K562 treated with DMSO at 1 percent for 12 hours (cell line): ENCODE measurements around the gene POU5F2. TPM values are rescaled to one million over a fixed set of nuclear protein-coding genes. Genes with fewer than 3 reads are reported as not detected.

Experiments
- total RNA-seq: library from RNA; unstranded; fragments of 300-600 nt; gene quantifications from 2 replicates; pipeline ENCODE4 v1.2.3, GENCODE V29; 2022; ENCODE audit not compliant: insufficient read depth

POU5F2 gene, protein sequence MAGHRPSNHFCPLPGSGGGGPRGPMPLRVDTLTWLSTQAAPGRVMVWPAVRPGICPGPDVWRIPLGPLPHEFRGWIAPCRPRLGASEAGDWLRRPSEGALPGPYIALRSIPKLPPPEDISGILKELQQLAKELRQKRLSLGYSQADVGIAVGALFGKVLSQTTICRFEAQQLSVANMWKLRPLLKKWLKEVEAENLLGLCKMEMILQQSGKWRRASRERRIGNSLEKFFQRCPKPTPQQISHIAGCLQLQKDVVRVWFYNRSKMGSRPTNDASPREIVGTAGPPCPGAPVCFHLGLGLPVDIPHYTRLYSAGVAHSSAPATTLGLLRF
- not detected in 2 replicates for total RNA-seq

DNA sequence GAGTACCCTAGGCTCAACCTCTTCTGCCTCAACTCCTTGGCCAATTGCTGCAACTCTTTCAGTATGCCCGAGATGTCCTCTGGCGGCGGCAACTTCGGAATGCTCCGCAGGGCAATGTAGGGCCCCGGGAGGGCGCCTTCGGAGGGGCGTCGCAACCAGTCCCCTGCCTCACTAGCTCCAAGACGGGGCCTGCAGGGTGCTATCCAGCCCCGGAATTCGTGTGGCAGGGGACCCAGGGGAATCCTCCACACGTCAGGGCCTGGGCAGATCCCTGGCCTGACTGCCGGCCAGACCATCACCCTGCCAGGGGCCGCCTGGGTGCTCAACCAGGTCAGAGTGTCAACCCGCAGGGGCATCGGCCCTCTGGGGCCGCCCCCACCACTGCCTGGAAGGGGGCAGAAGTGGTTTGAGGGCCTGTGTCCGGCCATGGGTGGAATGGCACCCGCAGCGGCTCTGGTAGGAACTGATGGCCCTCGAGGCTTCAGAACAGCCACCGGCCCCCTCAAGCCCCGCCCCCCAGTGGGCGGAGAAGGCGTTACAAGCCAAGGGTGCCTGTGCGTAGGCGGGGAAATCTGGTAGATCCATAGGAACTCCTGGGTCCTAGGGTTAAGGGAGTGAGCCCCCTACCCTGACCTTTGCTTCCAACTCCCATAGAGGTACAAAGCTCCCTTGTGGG lies at the start of gene POU5F2:
Gene POU5F2, minus strand, starts transcription at position 465 of the 676 bp plus-strand sequence. Its CDS starts 37 bp downstream, at position 428.

Other genes with a start within 250 kb of the POU5F2 start
- not detected in 2 replicates for gene NR2F1-AS1, start 160.4 kb downstream of the POU5F2 start, total RNA-seq
- gene NR2F1, start 158.4 kb downstream of the POU5F2 start, total RNA-seq: not detected in 2 replicates